B cell (primary cell): ENCODE measurements around the gene BMP6.

ENCODE experiments used
- EZH2 ChIP-seq: IDR thresholded peaks from 2 replicates; pipeline ENCODE4 v1.6.1; 2012; ENCODE audit warnings: borderline replicate concordance, low read depth, mild to moderate bottlenecking, moderate library complexity, low read length; ENCODE audit not compliant: insufficient read depth, poor library complexity, severe bottlenecking
- TF ChIP-seq, protein P1 (sequence below): fragments of 200-600 bp; IDR thresholded peaks from one replicate; pipeline ENCODE4 v1.8.0; 2022; ENCODE audit warnings: antibody characterized with exemption, mild to moderate bottlenecking

- no peak for TF ChIP-seq EZH2
- TF ChIP-seq, protein P1, sequence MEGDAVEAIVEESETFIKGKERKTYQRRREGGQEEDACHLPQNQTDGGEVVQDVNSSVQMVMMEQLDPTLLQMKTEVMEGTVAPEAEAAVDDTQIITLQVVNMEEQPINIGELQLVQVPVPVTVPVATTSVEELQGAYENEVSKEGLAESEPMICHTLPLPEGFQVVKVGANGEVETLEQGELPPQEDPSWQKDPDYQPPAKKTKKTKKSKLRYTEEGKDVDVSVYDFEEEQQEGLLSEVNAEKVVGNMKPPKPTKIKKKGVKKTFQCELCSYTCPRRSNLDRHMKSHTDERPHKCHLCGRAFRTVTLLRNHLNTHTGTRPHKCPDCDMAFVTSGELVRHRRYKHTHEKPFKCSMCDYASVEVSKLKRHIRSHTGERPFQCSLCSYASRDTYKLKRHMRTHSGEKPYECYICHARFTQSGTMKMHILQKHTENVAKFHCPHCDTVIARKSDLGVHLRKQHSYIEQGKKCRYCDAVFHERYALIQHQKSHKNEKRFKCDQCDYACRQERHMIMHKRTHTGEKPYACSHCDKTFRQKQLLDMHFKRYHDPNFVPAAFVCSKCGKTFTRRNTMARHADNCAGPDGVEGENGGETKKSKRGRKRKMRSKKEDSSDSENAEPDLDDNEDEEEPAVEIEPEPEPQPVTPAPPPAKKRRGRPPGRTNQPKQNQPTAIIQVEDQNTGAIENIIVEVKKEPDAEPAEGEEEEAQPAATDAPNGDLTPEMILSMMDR: no peak
These were observed 34.9 kb upstream of the BMP6 start for GRCh38 chr6:7691021-7691420.
